ENCODE measurements around the gene ZNF689.
"Not testable (repeated sequence)": the region's sequence is repeated elsewhere in the genome, so short reads cannot be mapped to it uniquely, and the experiment has no call there.

ZNF689 gene

DNA sequence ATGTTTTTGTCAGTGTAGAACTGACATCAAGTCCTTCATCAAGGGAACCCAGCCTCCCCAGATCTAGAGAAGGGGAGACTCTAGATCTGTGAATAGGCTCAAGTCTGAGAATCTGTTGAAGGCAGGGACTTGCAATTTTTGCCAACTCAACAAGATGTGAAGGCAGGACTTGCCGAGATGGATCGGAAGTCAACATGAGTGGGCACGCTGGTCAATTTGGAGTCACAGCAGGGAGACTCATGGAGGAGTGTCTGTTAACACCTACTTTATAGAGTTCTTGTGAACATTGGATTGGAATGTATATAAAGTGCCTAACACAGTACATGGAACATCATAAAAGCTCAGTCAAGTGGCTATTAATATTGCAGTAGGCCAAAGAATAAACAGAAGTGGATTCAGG lies 10.0 kb downstream of the ZNF689 start:
- DNase-seq (ENCODE audit: low read depth in 2 of 2), result no peak

GRCh38 chr16:30592871-30593270 lies 17.3 kb downstream of the ZNF689 start:
- DNase-seq (ENCODE audit: low read depth in 2 of 2), result no peak

- not testable (repeated sequence) for DNase-seq (ENCODE audit: low read depth in 2 of 2)
These were observed 19.3 kb downstream of the ZNF689 start for GRCh38 chr16:30590869-30591268.

- DNase-seq (ENCODE audit: low read depth in 2 of 2), result not testable (repeated sequence)
These were observed 20.6 kb downstream of the ZNF689 start for GRCh38 chr16:30589582-30589981.

DNA sequence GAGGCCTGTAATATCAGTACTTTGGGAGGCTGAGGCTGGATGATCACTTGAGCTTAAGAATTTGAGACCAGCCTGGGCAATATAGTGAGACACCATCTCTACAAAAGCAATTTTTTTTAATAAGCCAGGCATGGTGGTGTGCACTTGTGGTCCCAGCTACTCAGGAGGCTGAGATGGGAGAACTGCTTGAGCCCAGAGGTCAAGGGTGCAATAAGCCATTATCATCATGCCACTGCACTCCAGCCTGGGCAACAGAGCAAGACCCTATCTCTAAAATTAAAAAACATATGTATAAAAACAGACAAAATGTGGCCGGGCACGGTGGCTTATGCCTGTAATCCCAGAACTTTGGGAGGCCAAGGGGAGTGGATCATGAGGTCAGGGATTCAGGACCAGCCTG lies 21.5 kb downstream of the ZNF689 start:
- no peak for DNase-seq (ENCODE audit: low read depth in 2 of 2)

GRCh38 chr16:30585400-30586191 lies 24.6 kb downstream of the ZNF689 start, which contains the start of gene ZNF785:
ZNF785 (minus strand) TSS chr16:30585697; CDS start chr16:30585611, 86 bp downstream.
- peak; percentile 91 for DNase-seq (ENCODE audit: low read depth in 2 of 2)

- no peak for DNase-seq (ENCODE audit: low read depth in 2 of 2)
These were observed 25.2 kb downstream of the ZNF689 start for GRCh38 chr16:30585022-30585399.

DNA sequence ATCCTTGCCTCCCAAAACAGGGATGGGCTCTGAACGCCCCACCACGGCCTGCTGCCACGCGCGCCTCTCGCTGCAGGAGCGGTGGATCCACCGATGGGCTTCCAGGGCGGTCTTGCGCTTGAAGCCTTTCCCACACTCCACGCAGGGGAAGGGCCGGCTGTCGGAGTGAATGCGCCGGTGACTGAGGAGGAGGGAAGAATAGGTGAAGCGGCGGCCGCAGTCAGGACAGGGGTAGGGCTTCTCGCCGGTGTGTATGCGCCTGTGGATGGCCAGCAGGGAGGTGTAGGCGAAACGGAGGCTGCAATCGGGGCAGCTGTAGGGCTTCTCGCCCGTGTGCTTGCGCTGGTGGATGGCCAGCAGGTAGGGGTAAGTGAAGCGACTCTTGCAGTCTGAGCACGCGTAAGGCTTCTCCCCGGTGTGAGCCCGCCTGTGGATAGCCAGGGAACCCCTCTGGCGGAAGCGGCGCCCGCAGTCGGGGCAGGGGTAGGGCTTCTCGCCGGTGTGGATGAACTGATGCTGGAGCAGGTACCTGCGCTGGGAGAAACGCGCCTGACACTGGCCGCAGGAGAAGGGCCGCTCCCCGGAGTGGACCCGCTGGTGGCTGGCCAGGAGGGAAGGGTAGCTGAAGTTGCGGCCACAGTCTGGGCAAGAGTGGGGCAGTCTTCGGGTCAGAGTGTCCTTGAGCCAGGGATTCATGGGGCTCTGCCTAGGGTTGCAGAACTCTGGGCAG lies 27.4 kb downstream of the ZNF689 start:
- no peak for DNase-seq (ENCODE audit: low read depth in 2 of 2)

DNA sequence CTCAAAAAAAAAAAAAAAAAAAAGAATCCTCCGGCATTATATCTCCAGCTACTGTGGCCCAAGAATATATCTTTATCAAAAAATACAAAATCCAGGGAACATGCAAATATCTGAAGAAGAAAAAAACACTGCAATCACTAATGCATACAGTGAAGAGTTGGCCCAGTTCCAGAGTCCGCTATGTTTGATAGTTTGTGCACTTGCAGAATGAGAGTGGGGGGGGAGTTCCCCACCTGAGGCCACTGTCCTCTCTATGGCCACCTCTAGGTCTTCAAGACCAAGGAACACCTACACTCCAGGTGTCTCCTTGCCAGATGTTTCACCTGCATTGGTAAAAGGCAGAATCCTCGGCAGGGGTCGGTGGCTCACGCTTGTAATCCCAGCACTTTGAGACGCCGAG lies 28.7 kb downstream of the ZNF689 start:
- DNase-seq (ENCODE audit: low read depth in 2 of 2), result no peak

- DNase-seq (ENCODE audit: low read depth in 2 of 2), result no peak
These were observed 35.5 kb downstream of the ZNF689 start for GRCh38 chr16:30574678-30575077.

DNA sequence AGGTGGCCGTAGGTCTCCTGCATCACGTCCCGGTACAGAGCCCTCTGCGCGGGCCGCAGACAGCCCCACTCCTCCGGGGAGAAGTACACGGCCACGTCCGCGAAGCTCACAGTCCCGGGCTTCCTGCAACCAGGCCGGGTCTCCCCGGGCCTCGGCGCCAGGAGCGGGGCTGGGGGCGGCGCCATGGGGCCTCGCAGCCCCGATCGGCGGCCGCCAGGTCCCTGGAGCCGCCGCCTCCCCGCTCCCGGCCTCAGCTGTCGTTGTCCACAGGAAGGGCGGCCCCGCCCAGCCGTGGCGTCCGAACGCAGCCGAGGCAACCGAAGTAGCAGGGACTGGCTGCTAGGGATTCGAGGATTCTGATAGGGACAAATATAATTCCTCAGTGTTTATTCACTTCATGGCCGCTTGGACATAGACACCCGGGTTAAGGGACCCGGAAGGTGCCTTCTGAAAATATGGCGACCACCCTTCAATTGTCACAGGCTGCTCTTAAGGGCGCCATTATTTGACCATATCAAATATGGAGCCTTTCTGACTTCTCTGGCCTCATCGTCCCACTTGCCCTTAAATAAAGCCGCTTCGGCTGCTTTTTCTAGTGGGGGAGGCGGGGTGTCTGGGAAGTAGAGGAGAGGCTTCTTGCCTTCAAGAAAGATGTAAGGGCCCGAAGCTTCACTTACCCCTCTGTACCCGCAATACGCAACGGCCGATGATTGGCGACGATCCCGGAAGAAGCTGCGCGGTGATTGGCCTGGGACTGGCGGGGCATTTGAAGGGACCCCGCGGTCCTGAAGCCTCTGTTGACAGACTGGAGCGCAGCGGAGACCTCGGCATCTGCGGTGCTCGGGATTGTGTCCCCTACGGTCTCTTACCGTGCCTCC lies 38.5 kb downstream of the ZNF689 start, which contains the start of gene ZNF688:
Gene ZNF688, minus strand, starts transcription at position 270 of the 878 bp plus-strand sequence. Its CDS starts 85 bp downstream, at position 185.
- DNase-seq (ENCODE audit: low read depth in 2 of 2), result peak; percentile 88 to 89

DNA sequence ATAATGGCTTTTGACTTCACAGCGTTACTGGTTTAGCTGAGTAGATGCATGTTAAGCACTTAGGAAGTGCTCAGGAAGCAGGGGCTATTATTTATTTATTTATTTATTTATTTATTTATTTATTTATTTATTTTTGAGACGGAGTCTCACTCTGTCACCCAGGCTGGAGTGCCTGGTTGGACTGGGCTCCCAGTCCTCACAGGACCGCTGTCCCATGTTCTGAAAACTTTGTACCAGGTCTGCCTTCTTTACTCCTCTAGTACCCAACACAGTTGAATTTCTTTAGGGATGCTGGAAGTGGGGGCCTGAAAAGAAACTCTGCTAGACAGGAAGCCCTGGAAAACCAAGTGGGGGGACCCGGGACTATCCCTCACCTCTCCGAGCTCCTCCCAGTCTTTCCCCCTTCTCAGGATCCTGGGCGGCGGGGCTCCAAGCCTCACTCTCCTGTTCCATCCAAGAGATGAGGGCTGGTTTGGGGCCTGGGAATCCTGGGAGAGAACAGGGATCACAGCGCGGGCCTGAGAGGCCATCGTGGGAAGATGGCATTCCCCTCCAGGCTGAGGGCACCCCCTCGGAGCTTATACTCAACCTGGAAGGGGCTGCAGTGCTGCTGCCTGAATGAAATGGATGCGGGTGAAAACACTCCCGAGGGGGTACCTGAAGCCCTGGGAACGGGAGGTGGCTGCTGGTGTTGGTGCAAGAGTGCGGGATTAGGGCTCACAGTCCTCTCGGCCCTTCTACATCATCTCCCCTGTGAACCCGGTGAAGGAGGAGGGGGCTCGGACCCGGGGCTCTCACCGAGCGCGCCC lies 39.3 kb downstream of the ZNF689 start:
- DNase-seq (ENCODE audit: low read depth in 2 of 2), result no peak

DNA sequence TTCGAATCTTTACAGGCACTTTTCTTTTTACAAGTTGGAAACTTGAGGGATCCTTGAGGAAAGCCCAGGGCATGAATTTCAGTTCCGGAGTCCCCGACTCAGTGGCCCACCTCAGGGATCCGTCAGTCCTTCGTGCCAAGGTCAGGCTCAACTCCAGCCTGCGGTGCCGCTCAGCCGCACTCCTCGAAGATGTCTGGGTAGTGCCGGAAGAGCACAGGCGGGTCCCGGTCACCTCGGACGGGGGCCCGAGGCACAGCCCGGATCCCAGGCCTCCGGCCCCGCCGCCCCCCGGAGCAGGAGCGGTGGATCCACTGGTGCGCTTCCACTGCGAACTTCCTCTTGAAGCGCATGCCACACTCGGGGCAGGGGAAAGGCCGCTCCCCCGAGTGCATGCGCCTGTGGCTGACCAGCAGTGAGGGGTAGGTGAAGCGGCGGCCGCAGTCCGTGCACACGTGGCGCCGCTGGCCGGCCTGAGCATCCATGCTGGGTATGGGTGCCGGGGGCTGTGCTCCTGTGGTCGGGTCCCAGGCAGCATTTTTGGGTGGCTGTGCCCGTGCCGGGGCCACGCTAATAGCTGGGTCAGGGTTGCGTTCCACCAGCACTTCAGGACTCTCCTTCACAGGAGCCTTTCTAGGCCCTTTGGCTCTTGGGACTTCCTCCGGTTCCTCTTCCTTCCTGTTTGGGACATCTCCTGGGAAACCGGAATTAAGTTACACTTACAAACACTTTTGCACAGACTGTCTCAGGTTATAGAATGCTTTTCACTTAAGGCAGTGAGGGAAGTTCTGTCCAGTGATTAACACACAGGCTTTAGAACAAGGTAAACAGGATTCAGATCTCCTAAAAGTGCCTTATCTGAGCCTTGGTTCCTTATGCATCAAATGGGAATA lies 40.2 kb downstream of the ZNF689 start:
- DNase-seq (ENCODE audit: low read depth in 2 of 2), result no peak

GRCh38 chr16:30569281-30569680 lies 40.9 kb downstream of the ZNF689 start:
- DNase-seq (ENCODE audit: low read depth in 2 of 2), result no peak

DNA sequence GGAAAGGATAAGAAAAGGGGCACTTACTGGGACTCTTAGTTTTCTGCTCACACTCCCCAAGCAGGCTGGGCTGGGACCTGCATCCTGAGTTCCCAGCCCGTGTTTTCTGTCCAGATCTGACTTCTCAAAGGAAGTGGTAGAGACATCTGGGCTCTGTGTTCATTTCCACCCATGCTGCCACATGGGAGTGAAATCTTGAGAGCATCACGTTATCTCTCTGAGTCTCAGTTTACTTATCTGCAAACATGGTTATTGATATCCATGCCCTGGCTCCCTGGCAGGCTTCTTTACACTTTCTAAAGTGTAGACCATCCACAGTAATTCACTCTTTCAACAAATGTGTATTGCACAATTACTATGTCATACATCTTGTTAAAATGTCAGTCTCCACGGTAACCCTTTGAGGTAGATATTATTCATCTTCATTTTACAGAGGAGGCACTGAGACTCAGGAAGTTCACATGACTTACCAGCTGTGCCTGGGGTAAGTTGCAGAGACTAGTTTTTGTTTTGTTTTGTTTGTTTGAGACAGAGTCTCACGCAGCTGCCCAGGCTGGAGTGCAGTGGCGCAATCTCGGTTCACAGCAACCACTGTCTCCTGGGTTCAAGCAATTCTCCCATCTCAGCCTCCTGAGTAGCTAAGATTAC lies 42.1 kb downstream of the ZNF689 start:
- no peak for DNase-seq (ENCODE audit: low read depth in 2 of 2)

GRCh38 chr16:30567160-30567990 lies 42.8 kb downstream of the ZNF689 start:
- DNase-seq (ENCODE audit: low read depth in 2 of 2), result peak; percentile 66 to 69

DNA sequence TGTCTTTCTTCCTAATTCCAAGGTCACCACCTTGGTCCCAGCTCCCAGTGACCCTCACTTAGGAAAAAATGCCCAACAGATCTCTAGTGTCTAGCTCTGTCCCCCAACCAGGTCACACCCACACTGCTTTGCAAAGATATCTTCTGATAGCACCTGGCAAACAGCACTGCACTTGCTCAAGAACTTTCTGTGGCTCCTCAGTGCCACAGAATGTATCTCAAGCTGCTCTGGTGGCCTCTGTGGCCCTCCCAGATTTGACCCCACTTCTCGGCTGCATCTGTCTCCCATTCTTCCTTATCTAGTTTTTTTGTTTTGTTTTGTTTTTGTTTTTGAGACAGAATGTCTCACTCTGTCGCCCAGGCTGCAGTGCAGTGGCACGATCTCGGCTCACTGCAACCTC lies 43.7 kb downstream of the ZNF689 start:
- DNase-seq (ENCODE audit: low read depth in 2 of 2), result no peak

DNA sequence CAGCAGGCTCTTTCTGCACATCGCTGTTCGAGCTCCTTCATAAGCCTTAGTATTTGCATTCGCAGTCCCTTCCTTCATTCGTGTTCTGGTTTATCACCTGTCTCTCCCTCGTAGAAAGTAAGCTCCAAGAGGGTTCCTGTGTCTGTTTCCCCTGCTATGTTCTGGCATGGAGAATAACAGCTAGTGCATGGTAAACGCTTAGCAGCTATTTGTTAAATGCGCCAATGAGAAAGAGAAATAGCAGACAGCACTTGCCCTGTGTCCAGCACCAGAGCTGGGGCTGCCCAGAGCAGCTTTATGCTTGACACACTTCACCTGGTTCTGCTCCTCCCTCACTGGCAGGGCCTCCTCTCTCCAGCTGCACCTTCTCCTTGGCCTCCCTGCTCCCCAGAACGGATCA lies 44.2 kb downstream of the ZNF689 start:
- no peak for DNase-seq (ENCODE audit: low read depth in 2 of 2)

DNA sequence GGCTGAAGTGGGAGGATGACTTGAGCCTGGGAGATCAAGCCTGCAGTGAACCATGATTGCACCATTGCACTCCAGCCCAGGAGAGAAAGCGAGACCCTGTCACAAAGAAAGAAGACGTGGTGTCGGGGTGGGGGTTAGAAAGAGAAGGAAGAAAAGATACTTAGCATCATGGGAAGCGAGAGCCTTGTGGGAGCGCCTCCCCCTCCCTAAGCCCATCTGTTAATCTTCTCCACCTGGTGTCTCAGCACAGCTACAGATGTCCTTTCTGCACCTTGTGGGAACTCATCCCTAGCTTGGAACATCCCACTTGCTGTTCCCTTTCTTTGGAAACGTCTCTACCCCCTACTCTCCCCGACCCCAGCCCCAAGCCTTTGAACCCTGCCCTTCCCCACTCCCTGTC lies 44.7 kb downstream of the ZNF689 start:
- no peak for DNase-seq (ENCODE audit: low read depth in 2 of 2)

Data from stimulated activated CD4-positive, alpha-beta T cell treated with anti-CD3 and anti-CD28 coated beads, Interleukin-15, amount 100 ng/mL, for 48 hours (primary cell).